Stimulated activated CD8-positive, alpha-beta memory T cell treated with anti-CD3 and anti-CD28 coated beads, Interleukin-12 subunit alpha, Interleukin-12 subunit beta, amount 100 ng/mL, for 24 hours (primary cell): Measurements from ENCODE around the gene HK2.
A peak's percentile ranks its signal among the peaks of the same experiment; 100 is the strongest.
"Not testable (repeated sequence)": the region's sequence is repeated elsewhere in the genome, so short reads cannot be mapped to it uniquely, and the experiment has no call there.

Experiments used
- DNase-seq: peaks from one replicate; pipeline ENCODE4 v3.0.0-alpha.2; 2020; ENCODE audit errors: extremely low read depth

Gene HK2

GRCh38 chr2:74895001-74895400 lies 61.1 kb downstream of the HK2 start:
- no peak for DNase-seq

- no peak for DNase-seq
These were observed 62.3 kb downstream of the HK2 start for GRCh38 chr2:74896232-74896631.

GRCh38 chr2:74900225-74900624 lies 66.3 kb downstream of the HK2 start:
- not testable (repeated sequence) for DNase-seq

- DNase-seq, result no peak
These were observed 68.4 kb downstream of the HK2 start for GRCh38 chr2:74902281-74902860.

DNA sequence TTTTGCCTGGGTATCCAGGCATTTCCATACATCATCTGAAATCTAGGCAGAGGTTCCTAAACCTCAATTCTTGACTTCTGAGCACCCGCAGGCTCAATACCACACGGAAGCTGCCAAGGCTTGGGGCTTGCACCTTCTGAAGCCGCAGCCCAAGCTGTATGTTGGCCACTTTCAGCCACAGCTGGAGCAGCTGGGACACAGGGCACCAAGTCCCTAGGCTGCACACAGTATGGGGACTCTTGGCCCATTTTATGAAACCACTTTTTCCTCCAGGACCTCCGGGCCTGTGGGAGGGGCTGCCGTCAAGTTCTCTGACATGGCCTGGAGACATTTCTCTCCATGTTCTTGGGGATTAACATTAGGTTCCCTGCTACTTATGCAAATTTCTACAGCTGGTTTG lies 72.5 kb downstream of the HK2 start:
- DNase-seq, result no peak

DNA sequence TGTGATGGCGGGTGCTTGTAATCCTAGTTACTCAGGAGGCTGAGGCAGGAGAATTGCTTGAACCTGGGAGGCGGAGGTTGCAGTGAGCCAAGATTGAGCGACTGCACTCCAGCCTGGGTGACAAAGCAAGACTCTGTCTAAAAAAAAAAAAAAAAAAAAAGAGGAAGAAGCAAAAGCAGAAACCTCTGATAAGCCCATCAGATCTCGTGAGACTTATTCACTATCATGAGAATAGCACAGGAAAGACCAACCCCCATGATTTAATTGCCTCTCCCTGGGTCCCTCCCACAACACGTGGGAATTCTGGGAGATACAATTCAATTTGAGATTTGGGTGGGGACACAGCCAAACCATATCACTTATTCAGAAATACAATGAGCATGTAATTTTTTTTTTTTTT lies 73.6 kb downstream of the HK2 start:
- not testable (repeated sequence) for DNase-seq

DNA sequence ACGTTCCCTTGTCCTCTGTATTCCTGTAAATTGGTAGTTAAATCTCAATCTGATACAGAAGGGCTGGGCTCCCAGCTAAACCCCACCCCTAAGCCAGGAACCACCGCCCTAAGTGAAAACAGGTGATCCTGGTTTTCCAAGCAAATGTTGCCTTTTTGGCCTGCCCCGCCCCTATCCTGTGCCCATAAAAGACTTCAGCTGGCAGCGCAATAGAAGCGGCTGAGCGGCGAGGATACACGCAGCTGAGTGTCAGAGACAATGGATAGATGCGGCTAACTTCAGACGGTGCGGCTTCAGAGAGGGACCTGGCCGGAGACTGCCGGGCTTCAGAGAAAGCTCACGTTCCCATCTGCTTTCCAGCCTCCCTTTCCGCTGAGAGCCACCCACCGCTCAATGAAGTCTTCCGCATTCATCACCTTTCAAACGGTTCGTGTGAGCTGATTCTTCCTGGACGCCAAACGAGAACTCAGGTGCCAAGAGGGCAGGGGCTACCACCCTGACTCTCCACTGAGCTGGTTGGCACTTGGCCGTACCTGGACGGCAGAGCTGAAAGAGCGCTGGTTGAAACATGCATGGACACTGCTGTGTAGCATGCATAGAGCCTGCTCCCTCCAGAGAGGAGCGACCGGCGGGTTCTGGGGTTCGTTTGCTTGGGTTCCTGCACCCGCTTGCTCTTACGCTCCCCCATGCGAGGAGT lies 75.0 kb downstream of the HK2 start:
- DNase-seq, result no peak

GRCh38 chr2:74910245-74910644 lies 76.3 kb downstream of the HK2 start:
- no peak for DNase-seq

GRCh38 chr2:74911061-74911460 lies 77.1 kb downstream of the HK2 start:
- no peak for DNase-seq

- no peak for DNase-seq
These were observed 81.8 kb downstream of the HK2 start for GRCh38 chr2:74915743-74916142.

GRCh38 chr2:74916394-74916793 lies 82.5 kb downstream of the HK2 start:
- no peak for DNase-seq

DNA sequence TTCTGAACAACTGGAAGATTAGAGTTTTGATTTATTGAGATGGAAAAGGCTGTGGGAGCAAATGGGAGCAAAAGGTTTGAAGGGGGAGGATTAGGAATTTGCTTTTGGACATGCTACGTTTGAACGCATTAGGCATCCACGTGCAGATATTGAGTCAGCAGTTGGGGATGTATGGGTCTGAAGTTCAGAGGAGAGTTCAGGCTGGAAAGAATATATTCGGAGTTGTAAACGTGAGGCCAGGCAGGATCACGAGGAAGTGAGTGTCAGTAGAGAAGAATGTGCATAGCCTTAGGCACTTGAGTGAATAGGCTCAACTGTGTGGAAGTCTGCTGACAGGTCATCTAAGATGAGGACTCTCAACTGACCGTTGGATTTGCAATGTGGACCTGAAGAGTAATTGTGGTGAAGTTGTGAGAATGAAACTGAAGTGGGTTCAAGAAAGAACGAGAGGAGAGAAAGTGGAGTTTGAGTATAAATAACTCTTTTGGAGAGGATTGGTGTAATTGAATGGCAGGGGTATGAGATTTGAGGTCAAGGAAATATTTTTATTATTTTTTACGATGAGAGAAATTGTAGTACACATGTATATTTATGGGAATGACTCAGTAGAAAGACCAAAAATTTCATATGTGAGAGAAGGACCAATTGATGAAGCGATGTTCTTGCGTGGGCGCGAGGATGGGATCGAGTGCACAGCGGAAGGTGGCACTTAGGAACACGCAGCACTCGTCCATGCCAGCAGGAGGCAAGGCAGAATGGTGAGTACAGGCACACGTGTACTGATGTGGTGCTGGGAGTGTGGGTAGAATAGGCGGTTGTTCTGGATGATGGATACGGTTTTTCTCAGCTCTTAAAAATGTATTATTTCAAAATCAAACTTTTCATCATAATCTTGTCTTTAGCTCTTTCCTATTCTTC lies 84.0 kb downstream of the HK2 start:
- DNase-seq, result no peak

GRCh38 chr2:74919827-74920226 lies 85.9 kb downstream of the HK2 start:
- peak; percentile 23 for DNase-seq

- no peak for DNase-seq
These were observed 87.4 kb downstream of the HK2 start for GRCh38 chr2:74921236-74921736.

DNA sequence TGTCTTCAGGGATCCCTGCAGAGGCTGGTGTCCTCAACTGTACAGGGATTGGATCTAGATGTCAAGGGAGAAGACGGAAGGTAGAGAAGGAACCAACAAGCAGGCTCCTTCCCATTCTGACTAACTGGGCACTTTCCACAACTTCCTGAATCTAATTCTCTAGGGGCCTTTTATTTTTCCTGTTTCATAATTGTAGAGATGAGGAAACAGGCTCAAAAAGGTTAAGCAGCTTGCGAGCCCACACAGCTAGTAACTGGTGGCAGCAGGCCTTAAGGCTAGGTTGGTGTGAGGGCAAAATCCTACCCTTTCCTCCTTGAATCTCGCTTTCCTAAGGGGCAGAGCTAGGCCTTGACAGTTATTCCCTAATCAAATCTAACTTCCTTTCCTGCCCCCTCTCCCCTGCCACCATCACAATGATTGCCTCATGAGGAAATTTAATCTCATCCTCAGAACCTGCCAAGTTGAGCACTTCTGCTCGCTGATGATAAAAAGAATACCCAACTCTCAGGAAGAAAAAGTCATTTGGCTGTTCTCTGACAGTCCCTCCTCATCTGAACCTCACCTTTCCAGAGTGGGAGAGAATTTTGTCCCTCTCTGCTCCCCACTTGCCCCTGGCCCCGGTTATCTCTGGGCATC lies 88.8 kb downstream of the HK2 start:
- no peak for DNase-seq

- DNase-seq, result no peak
These were observed 90.7 kb downstream of the HK2 start for GRCh38 chr2:74924463-74925265.

DNA sequence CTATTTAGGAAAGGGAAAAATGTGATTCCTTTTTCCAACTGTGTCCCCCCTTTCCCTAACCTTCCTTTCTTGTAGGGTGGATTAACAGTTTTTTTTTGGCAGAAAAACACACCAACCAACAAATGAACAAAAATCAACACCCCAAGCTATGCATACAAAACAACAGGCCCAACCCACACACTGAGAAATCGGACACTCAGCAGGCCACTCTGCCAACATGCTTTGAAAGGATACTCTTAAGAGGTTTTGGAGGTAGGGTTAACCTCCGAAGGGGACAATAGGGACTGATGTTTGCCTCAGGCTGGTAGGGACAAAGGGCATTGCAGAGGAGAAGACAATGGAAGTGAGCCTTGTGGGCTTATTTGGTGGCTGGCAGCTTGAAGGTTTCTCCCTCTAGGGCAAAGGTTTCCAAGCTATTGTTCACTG lies 91.4 kb downstream of the HK2 start:
- no peak for DNase-seq

- DNase-seq, result no peak
These were observed 93.7 kb downstream of the HK2 start for GRCh38 chr2:74927621-74928020.

- no peak for DNase-seq
These were observed 97.0 kb downstream of the HK2 start for GRCh38 chr2:74930811-74931486.

GRCh38 chr2:74931940-74932339 lies 98.0 kb downstream of the HK2 start:
- no peak for DNase-seq

- no peak for DNase-seq
These were observed 102.1 kb downstream of the HK2 start for GRCh38 chr2:74935975-74936391.
